ENCODE results near the gene BIRC2. TPM values are rescaled to one million over a fixed set of nuclear protein-coding genes. Genes with fewer than 3 reads are reported as not detected.

BIRC2 gene
- total and polyA plus RNA-seq, 12 donors: 25.8 to 112 (median 48.1) TPM

GRCh38 chr11:102323542-102324251 lies 23.3 kb upstream of the BIRC2 start:
- TF ChIP-seq POLR2A (IDR thresholded peaks at IDR 0.05) (no peak), CTCF (IDR thresholded peaks at IDR 0.05) (no peak)
- H3K27ac ChIP-seq: no peak overlapping the region
- H3K9me3 ChIP-seq (replicated peaks in 1 of 3): no peaks in the 10 kb centered on the region
- H3K4me1 ChIP-seq (replicated peaks in 1 of 2): no peaks in the 10 kb centered on the region
- intact Hi-C loops (cut with DNase I): no loop called here
- no peak overlapping the region for H3K4me3 ChIP-seq
- no peak for DNase-seq
- no peaks in the 10 kb centered on the region for H3K27me3 ChIP-seq
- 73 to 87% (median 81%) methylated on average over 1 of the region's 1 CpG for WGBS, 4 donors
- no peaks in the 10 kb centered on the region for H3K36me3 ChIP-seq (replicated peaks in 1 of 2)

- Histone ChIP-seq H3K4me3 (no peak overlapping the region), H3K27ac (no peak overlapping the region), H3K36me3 (replicated peaks in 1 of 2) (no peaks in the 10 kb centered on the region), H3K27me3 (no peaks in the 10 kb centered on the region), H3K4me1 (replicated peaks in 1 of 2) (no peaks in the 10 kb centered on the region), H3K9me3 (replicated peaks in 1 of 3) (no peaks in the 10 kb centered on the region)
- no peak for TF ChIP-seq POLR2A (IDR thresholded peaks at IDR 0.05)
- 92 to 95% (median 93%) methylated on average over 3 of the region's 3 CpGs for WGBS, 4 donors
- no peak for DNase-seq
- intact Hi-C loops (cut with DNase I): no loop called here
Observed at GRCh38 chr11:102325088-102325487, 21.9 kb upstream of the BIRC2 start.

- TF ChIP-seq POLR2A (IDR thresholded peaks at IDR 0.05) (no peak), CTCF (IDR thresholded peaks at IDR 0.05) (no peak)
- H3K27ac ChIP-seq: no peak overlapping the region
- no peaks in the 10 kb centered on the region for H3K9me3 ChIP-seq (replicated peaks in 1 of 3)
- H3K27me3 ChIP-seq: no peaks in the 10 kb centered on the region
- no peak for DNase-seq
- intact Hi-C loops (cut with DNase I): no loop called here
- no peaks in the 10 kb centered on the region for H3K36me3 ChIP-seq (replicated peaks in 1 of 2)
- no peaks in the 10 kb centered on the region for H3K4me1 ChIP-seq (replicated peaks in 1 of 2)
- H3K4me3 ChIP-seq: no peak overlapping the region
- 89 to 97% (median 92%) methylated on average over 1 of the region's 1 CpG for WGBS, 4 donors
Observed at GRCh38 chr11:102328748-102329147, 18.3 kb upstream of the BIRC2 start.

GRCh38 chr11:102330231-102330630 lies 16.8 kb upstream of the BIRC2 start:
- Histone ChIP-seq H3K27me3 (no peaks in the 10 kb centered on the region), H3K36me3 (replicated peaks in 1 of 2) (peaks cover 0 to under 1% of the 10 kb centered on the region in 2 donors), H3K4me3 (no peak overlapping the region), H3K27ac (no peak overlapping the region), H3K4me1 (replicated peaks in 1 of 2) (no peaks in the 10 kb centered on the region), H3K9me3 (replicated peaks in 1 of 3) (no peaks in the 10 kb centered on the region)
- TF ChIP-seq POLR2A (IDR thresholded peaks at IDR 0.05) (no peak), CTCF (IDR thresholded peaks at IDR 0.05) (no peak)
- no peak for DNase-seq
- intact Hi-C loops (cut with DNase I): no loop called here

GRCh38 chr11:102331341-102331740 lies 15.7 kb upstream of the BIRC2 start:
- TF ChIP-seq CTCF (IDR thresholded peaks at IDR 0.05) (no peak), POLR2A (IDR thresholded peaks at IDR 0.05) (no peak)
- Histone ChIP-seq H3K9me3 (replicated peaks in 1 of 3) (no peaks in the 10 kb centered on the region), H3K4me3 (no peak overlapping the region), H3K4me1 (replicated peaks in 1 of 2) (no peaks in the 10 kb centered on the region), H3K27ac (no peak overlapping the region), H3K36me3 (replicated peaks in 1 of 2) (peaks cover 0 to 4% of the 10 kb centered on the region in 2 donors), H3K27me3 (no peaks in the 10 kb centered on the region)
- 87 to 97% (median 93%) methylated on average over 2 of the region's 2 CpGs for WGBS, 4 donors
- DNase-seq: no peak
- intact Hi-C loops (cut with DNase I): no loop called here
